Esophagus muscularis mucosa (tissue), 3 donors: ENCODE results near the gene MRAP2.

Experiments used
- CTCF ChIP-seq, 3 experiments: fragments of 200-600 bp in 2 of 3; fragments of 450-650 bp in 1 of 3; sonication (generic) in 2 of 3; IDR thresholded peaks; one replicate each; pipeline ENCODE4 v1.5.1; 2017 to 2019; ENCODE audit warnings: antibody characterized with exemption in 3 of 3, mild to moderate bottlenecking in 2 of 3, moderate library complexity in 1 of 3
- POLR2A ChIP-seq: fragments of 450-650 bp; IDR thresholded peaks from one replicate; pipeline ENCODE4 v1.6.1; 2017; ENCODE audit warnings: antibody characterized with exemption, moderate library complexity, mild to moderate bottlenecking, low read depth
- POLR2AphosphoS5 ChIP-seq, 2 donors: sonication (generic); formaldehyde crosslinking; IDR thresholded peaks; one replicate each; pipeline ENCODE4 v1.6.1; 2017; ENCODE audit warnings: antibody characterized with exemption in 2 of 2

- no peak for TF ChIP-seq POLR2A
- no peak for TF ChIP-seq CTCF (IDR thresholded peaks at IDR 0.05)
- no peak for TF ChIP-seq POLR2AphosphoS5 (IDR thresholded peaks at IDR 0.05)
Measured at GRCh38 chr6:84061174-84061573, 27.6 kb downstream of the MRAP2 start.
